A549 (cell line): Measurements from ENCODE around the gene SIN3A. TPM values are rescaled to one million over a fixed set of nuclear protein-coding genes. Genes with fewer than 3 reads are reported as not detected.

ENCODE experiments used
- ATAC-seq, 2 experiments: fragments of 200-7000 bp in 1 of 2; fragments of >200 bp in 1 of 2; cut with Nextera tagmentation in 1 of 2; cut with Tn5 transposase in 1 of 2; 3 replicates each; pipeline versions ENCODE4 v1.8.0 to v1.9.1; 2018 to 2020; ENCODE audit warnings: mild to moderate bottlenecking in 1 of 2, moderate library complexity in 1 of 2
- CTCF ChIA-PET: fragments of 300-600 bp; sonication (Branson Sonifier 250); formaldehyde crosslinking; extraction: SDS; loops from one replicate; lab custom pipeline; 2021; ENCODE audit warnings: antibody characterized with exemption, inconsistent platforms; lab: Yijun Ruan, JAX
- POLR2A ChIA-PET: fragments of 350-600 bp; formaldehyde crosslinking; extraction: SDS; loops from one replicate; lab custom pipeline; 2021; ENCODE audit warnings: antibody characterized with exemption, inconsistent platforms; lab: Yijun Ruan, JAX
- DNase-seq, 2 experiments: peaks; one replicate each; pipeline versions ENCODE4 v3.0.0 to v3.0.0-alpha.2; 2011 to 2016; ENCODE audit warnings: low read depth in 1 of 2, low spot score in 1 of 2
- FAIRE-seq: peaks from 2 replicates; lab custom pipeline; 2011; peaks lifted over from hg19 to GRCh38; lab: Jason Lieb, UNC
- H3K27ac ChIP-seq, 2 experiments: fragments of >200 bp; sonication (Bioruptor Twin); formaldehyde crosslinking; 3 replicates each; pipeline ENCODE4 v1.5.1; 2016 to 2017
- H3K4me1 ChIP-seq: fragments of >200 bp; sonication (Bioruptor Twin); formaldehyde crosslinking; 3 replicates; pipeline ENCODE4 v1.6.1; 2016
- H3K4me2 ChIP-seq: fragments of >200 bp; sonication (Bioruptor Twin); formaldehyde crosslinking; 3 replicates; pipeline ENCODE4 v1.6.1; 2016
- H3K4me3 ChIP-seq: fragments of >200 bp; sonication (Bioruptor Twin); formaldehyde crosslinking; 3 replicates; pipeline ENCODE4 v1.5.1; 2016
- H3K9me3 ChIP-seq: fragments of >200 bp; sonication (Bioruptor Twin); formaldehyde crosslinking; 3 replicates; pipeline ENCODE4 v1.6.1; 2016
- BHLHE40 ChIP-seq: IDR thresholded peaks from 2 replicates; pipeline ENCODE4 v1.6.1; 2012; ENCODE audit warnings: low read depth, low read length, inconsistent platforms
- CBX2 ChIP-seq: fragments of 200-600 bp; sonication (generic); IDR thresholded peaks from 2 replicates; pipeline ENCODE4 v1.6.1; 2016; ENCODE audit warnings: low read depth, mild to moderate bottlenecking, borderline replicate concordance
- CHD2 ChIP-seq: fragments of 150-350 bp; IDR thresholded peaks from 2 replicates; pipeline ENCODE4 v1.6.1; 2014; ENCODE audit warnings: low read length; ENCODE audit not compliant: partially characterized antibody
- E2F6 ChIP-seq: IDR thresholded peaks from 2 replicates; pipeline ENCODE4 v1.6.1; 2012; ENCODE audit warnings: low read depth, borderline replicate concordance
- EP300 ChIP-seq, 2 experiments: fragments of >200 bp; sonication (Bioruptor Twin); formaldehyde crosslinking; IDR thresholded peaks; 2 replicates in 1 of 2; 3 replicates in 1 of 2; pipeline ENCODE4 v1.6.1; 2016 to 2017
- FOXS1 ChIP-seq: fragments of 250-450 bp; sonication (Bioruptor Pico); IDR thresholded peaks from 2 replicates; pipeline ENCODE4 v1.5.0; 2020; ENCODE audit warnings: mild to moderate bottlenecking, moderate library complexity
- HDAC2 ChIP-seq: fragments of 200-600 bp; sonication (generic); IDR thresholded peaks from 2 replicates; pipeline ENCODE4 v1.6.1; 2016
- HEYL ChIP-seq: fragments of 250-450 bp; sonication (Bioruptor Pico); IDR thresholded peaks from 2 replicates; pipeline ENCODE4 v1.8.0; 2021; ENCODE audit warnings: mild to moderate bottlenecking, moderate library complexity
- HOXA7 ChIP-seq: fragments of 250-450 bp; sonication (Bioruptor Pico); IDR thresholded peaks from 2 replicates; pipeline ENCODE4 v1.5.0; 2020; ENCODE audit warnings: mild to moderate bottlenecking, moderate library complexity
- HOXB13 ChIP-seq: fragments of 250-450 bp; sonication (Bioruptor Pico); IDR thresholded peaks from 2 replicates; pipeline ENCODE4 v1.5.0; 2020; ENCODE audit warnings: low read depth, mild to moderate bottlenecking, moderate library complexity
- JUN ChIP-seq, 2 experiments: fragments of >200 bp; sonication (Bioruptor Twin); formaldehyde crosslinking; IDR thresholded peaks; 2 replicates in 1 of 2; 3 replicates in 1 of 2; pipeline ENCODE4 v1.6.1; 2016 to 2017
- JUNB ChIP-seq: fragments of >200 bp; sonication (Bioruptor Twin); formaldehyde crosslinking; IDR thresholded peaks from 2 replicates; pipeline ENCODE4 v1.6.1; 2016
- KDM1A ChIP-seq: fragments of 200-600 bp; sonication (generic); IDR thresholded peaks from 2 replicates; pipeline ENCODE4 v1.6.1; 2016; ENCODE audit warnings: low read depth, mild to moderate bottlenecking
- KDM5A ChIP-seq: fragments of 200-600 bp; sonication (generic); IDR thresholded peaks from 2 replicates; pipeline ENCODE4 v1.6.1; 2016; ENCODE audit warnings: antibody characterized with exemption, mild to moderate bottlenecking
- MAFK ChIP-seq: fragments of 450-650 bp; IDR thresholded peaks from 2 replicates; pipeline ENCODE4 v1.6.1; 2014; ENCODE audit not compliant: partially characterized antibody
- MAX ChIP-seq: IDR thresholded peaks from 2 replicates; pipeline ENCODE4 v1.6.1; 2012
- NPAS2 ChIP-seq: fragments of 250-450 bp; sonication (Bioruptor Pico); IDR thresholded peaks from 2 replicates; pipeline ENCODE4 v1.8.0; 2022; ENCODE audit warnings: mild to moderate bottlenecking, moderate library complexity, borderline replicate concordance
- PBX3 ChIP-seq: IDR thresholded peaks from 2 replicates; pipeline ENCODE4 v1.6.1; 2012
- PHF8 ChIP-seq: fragments of 200-600 bp; sonication (generic); IDR thresholded peaks from 2 replicates; pipeline ENCODE4 v1.6.1; 2016; ENCODE audit warnings: low read depth, mild to moderate bottlenecking, antibody characterized with exemption, moderate library complexity, borderline replicate concordance
- RAD21 ChIP-seq, 2 experiments: fragments of >200 bp in 1 of 2; sonication (Bioruptor Twin) in 1 of 2; formaldehyde crosslinking in 1 of 2; IDR thresholded peaks in 1 of 2; conservative IDR thresholded peaks in 1 of 2; 2 replicates in 1 of 2; 3 replicates in 1 of 2; pipeline ENCODE4 v1.6.1; 2012 to 2018; ENCODE audit warnings: inconsistent platforms in 1 of 2
- RFX5 ChIP-seq: fragments of 450-650 bp; IDR thresholded peaks from 2 replicates; pipeline ENCODE4 v1.7.1; 2014; ENCODE audit warnings: antibody characterized with exemption, mild to moderate bottlenecking, moderate library complexity
- RNF2 ChIP-seq: fragments of 200-600 bp; sonication (generic); IDR thresholded peaks from 2 replicates; pipeline ENCODE4 v1.6.1; 2016; ENCODE audit warnings: low read depth, mild to moderate bottlenecking, antibody characterized with exemption, moderate library complexity, borderline replicate concordance
- SMC3 ChIP-seq: fragments of >200 bp; sonication (Bioruptor Twin); formaldehyde crosslinking; IDR thresholded peaks from 3 replicates; pipeline ENCODE4 v1.6.1; 2018; ENCODE audit warnings: inconsistent platforms
- SREBF2 ChIP-seq: fragments of 450-650 bp; IDR thresholded peaks from 2 replicates; pipeline ENCODE4 v1.6.1; 2014; ENCODE audit warnings: mild to moderate bottlenecking, moderate library complexity
- TFCP2L1 ChIP-seq: fragments of 250-450 bp; sonication (Bioruptor Pico); IDR thresholded peaks from 2 replicates; pipeline ENCODE4 v1.5.0; 2021; ENCODE audit warnings: mild to moderate bottlenecking
- USF2 ChIP-seq: fragments of 450-650 bp; IDR thresholded peaks from 2 replicates; pipeline ENCODE4 v1.6.1; 2014; ENCODE audit warnings: antibody characterized with exemption
- ZC3H11A ChIP-seq: fragments of 450-650 bp; IDR thresholded peaks from 2 replicates; pipeline ENCODE4 v1.6.1; 2014; ENCODE audit warnings: antibody characterized with exemption, mild to moderate bottlenecking
- ZFP36 ChIP-seq: fragments of 450-650 bp; IDR thresholded peaks from 2 replicates; pipeline ENCODE4 v1.6.1; 2014; ENCODE audit warnings: borderline replicate concordance; ENCODE audit not compliant: partially characterized antibody
- ZNF302 ChIP-seq: fragments of 250-450 bp; sonication (Bioruptor Pico); IDR thresholded peaks from 2 replicates; pipeline ENCODE4 v1.9.0; 2021; ENCODE audit warnings: inconsistent platforms, mild to moderate bottlenecking, moderate library complexity
- WGBS: methylation state at CpG from one replicate; pipeline ENCODE4 v1.1.6; 2017; ENCODE audit errors: missing lambda C conversion rate; 5-methylcytosine and 5-hydroxymethylcytosine counted together
- polyA plus RNA-seq, 4 experiments: library from polyadenylated mRNA; depleted of rRNA in 3 of 4; stranded (reverse); fragments of >200 nt; fragmentation: RNase III in 1 of 4; extraction: RNeasy Plus Mini Kit Qiagen cat#74134 plus additional on column Dnase treatment in 1 of 4; gene quantifications; 2 replicates in 3 of 4; 3 replicates in 1 of 4; pipeline ENCODE4 v1.2.3, GENCODE V29; 2011 to 2017

Gene SIN3A
- polyA plus RNA-seq, 2 of the 4 experiments (the other 2 are of a cell fraction), result 35.9 to 48.7 TPM

- ATAC-seq, result peak in 1 of 2 experiments; percentile 36; a peak in 3 of 6 replicates
- CTCF ChIA-PET, result interaction anchor here (0.6 to 2.6 kb wide), 3 partner anchors 21 to 547 kb away, joined by 4 to 10 read pairs (median 7); no protein-coding TSS in a partner anchor
- H3K4me1 ChIP-seq, result no peaks in the 10 kb centered on the region
- POLR2A ChIA-PET, result interaction anchor here (0.5 kb wide), 1 partner anchor 219 kb away, joined by 3 read pairs; no protein-coding TSS in a partner anchor
- H3K9me3 ChIP-seq, result no peaks in the 10 kb centered on the region
- no peak for TF ChIP-seq CHD2
- TF ChIP-seq JUNB, result no peak
- TF ChIP-seq RAD21 (conservative IDR thresholded peaks at IDR 0.05 in 1 of 2, IDR thresholded peaks at IDR 0.05 in 1 of 2), result 0 out of 5 replicates have a peak, but pooled peaks of 1 of the 2 experiments have one; percentile 8
- no peak for TF ChIP-seq BHLHE40
- TF ChIP-seq RNF2, result no peak
- TF ChIP-seq HDAC2, result no peak
- no peak overlapping the region for H3K27ac ChIP-seq
- no peak overlapping the region for H3K4me2 ChIP-seq
- H3K4me3 ChIP-seq, result no peak overlapping the region
- no peak for FAIRE-seq
- WGBS, result 60% methylated on average over 10 of the region's 10 CpGs
- no peak for DNase-seq
These were observed 122.8 kb downstream of the SIN3A start for GRCh38 chr15:75328493-75329314.

- ChIA-PET POLR2A (no interaction called here), CTCF (interaction anchor here (1.4 to 2.6 kb wide), 2 partner anchors 20 to 126 kb away, joined by 3 to 10 read pairs; partner anchors contain the start of gene C15orf39)
- no peak for TF ChIP-seq ZC3H11A
- no peak for TF ChIP-seq USF2
- no peak for TF ChIP-seq SMC3
- no peak for TF ChIP-seq HOXA7 (CRISPR knock-in tag)
- TF ChIP-seq KDM5A, result no peak
- WGBS, result 57% methylated on average over 3 of the region's 3 CpGs
- no peak overlapping the region for H3K27ac ChIP-seq
- no peak for FAIRE-seq
- no peaks in the 10 kb centered on the region for H3K9me3 ChIP-seq
- no peaks in the 10 kb centered on the region for H3K4me1 ChIP-seq
- H3K4me3 ChIP-seq, result no peak overlapping the region
- DNase-seq, result no peak
- no peak for ATAC-seq
- no peak overlapping the region for H3K4me2 ChIP-seq
These were observed 124.0 kb downstream of the SIN3A start for GRCh38 chr15:75327491-75327890.

- no peaks in the 10 kb centered on the region for H3K4me1 ChIP-seq
- no peak overlapping the region for H3K27ac ChIP-seq
- DNase-seq, result no peak
- H3K4me2 ChIP-seq, result no peak overlapping the region
- no peak overlapping the region for H3K4me3 ChIP-seq
- H3K9me3 ChIP-seq, result no peaks in the 10 kb centered on the region
- TF ChIP-seq HEYL (CRISPR knock-in tag) (no peak), HOXB13 (CRISPR knock-in tag) (no peak), MAX (no peak), E2F6 (no peak), PBX3 (no peak), NPAS2 (CRISPR knock-in tag) (no peak), CBX2 (no peak), EP300 (IDR thresholded peaks at IDR 0.05) (no peak), RAD21 (conservative IDR thresholded peaks at IDR 0.05 in 1 of 2, IDR thresholded peaks at IDR 0.05 in 1 of 2) (no peak), PHF8 (no peak), SREBF2 (no peak), RFX5 (no peak), TFCP2L1 (CRISPR knock-in tag) (no peak), ZNF302 (no peak), ZFP36 (no peak), KDM1A (no peak), MAFK (no peak), FOXS1 (CRISPR knock-in tag) (no peak), JUN (IDR thresholded peaks at IDR 0.05) (no peak)
- ChIA-PET POLR2A (no interaction called here), CTCF (interaction anchor here (1.1 to 2.6 kb wide), 3 partner anchors 19 to 125 kb away, joined by 3 to 10 read pairs (median 3); partner anchors contain the start of gene C15orf39)
- peak; percentile 40 to 55; a peak in 2 of 6 replicates for ATAC-seq
- 59% methylated on average over 4 of the region's 4 CpGs for WGBS
- no peak for FAIRE-seq
These were observed 124.5 kb downstream of the SIN3A start for GRCh38 chr15:75327005-75327404.
